Measurements from ENCODE around the gene ZNF366.

DNA sequence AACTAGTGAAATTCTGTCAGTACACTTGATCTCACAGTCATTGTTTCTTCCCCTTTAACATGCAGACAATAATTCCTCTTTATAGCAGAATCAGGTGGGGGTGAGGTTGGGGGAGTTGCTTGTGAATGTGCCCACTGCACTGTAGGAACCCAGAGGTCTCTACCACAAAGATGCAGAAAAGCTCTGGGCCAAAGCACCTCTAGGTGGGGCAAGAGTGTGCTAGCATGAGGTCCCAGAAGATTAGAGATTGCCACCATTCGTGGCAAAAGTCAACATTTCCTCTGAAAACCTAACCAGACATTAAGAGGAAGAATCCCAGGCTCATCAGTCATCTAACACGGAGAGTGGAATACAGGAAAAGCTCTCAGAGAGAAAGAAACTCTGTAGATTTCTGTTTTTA is 112.5 kb downstream of the ZNF366 start:
- TF ChIP-seq POLR2AphosphoS5 (IDR thresholded peaks at IDR 0.05; ENCODE audit: low read depth) (no peak), GABPA (IDR thresholded peaks at IDR 0.05; ENCODE audit: low read depth) (no peak), SPI1 (IDR thresholded peaks at IDR 0.05; ENCODE audit: borderline replicate concordance, low read depth) (no peak)
- TF ChIP-seq, protein P1, sequence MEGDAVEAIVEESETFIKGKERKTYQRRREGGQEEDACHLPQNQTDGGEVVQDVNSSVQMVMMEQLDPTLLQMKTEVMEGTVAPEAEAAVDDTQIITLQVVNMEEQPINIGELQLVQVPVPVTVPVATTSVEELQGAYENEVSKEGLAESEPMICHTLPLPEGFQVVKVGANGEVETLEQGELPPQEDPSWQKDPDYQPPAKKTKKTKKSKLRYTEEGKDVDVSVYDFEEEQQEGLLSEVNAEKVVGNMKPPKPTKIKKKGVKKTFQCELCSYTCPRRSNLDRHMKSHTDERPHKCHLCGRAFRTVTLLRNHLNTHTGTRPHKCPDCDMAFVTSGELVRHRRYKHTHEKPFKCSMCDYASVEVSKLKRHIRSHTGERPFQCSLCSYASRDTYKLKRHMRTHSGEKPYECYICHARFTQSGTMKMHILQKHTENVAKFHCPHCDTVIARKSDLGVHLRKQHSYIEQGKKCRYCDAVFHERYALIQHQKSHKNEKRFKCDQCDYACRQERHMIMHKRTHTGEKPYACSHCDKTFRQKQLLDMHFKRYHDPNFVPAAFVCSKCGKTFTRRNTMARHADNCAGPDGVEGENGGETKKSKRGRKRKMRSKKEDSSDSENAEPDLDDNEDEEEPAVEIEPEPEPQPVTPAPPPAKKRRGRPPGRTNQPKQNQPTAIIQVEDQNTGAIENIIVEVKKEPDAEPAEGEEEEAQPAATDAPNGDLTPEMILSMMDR (IDR thresholded peaks at IDR 0.05; ENCODE audit: insufficient read depth, low read length), result no peak
- TF ChIP-seq, protein P2, sequence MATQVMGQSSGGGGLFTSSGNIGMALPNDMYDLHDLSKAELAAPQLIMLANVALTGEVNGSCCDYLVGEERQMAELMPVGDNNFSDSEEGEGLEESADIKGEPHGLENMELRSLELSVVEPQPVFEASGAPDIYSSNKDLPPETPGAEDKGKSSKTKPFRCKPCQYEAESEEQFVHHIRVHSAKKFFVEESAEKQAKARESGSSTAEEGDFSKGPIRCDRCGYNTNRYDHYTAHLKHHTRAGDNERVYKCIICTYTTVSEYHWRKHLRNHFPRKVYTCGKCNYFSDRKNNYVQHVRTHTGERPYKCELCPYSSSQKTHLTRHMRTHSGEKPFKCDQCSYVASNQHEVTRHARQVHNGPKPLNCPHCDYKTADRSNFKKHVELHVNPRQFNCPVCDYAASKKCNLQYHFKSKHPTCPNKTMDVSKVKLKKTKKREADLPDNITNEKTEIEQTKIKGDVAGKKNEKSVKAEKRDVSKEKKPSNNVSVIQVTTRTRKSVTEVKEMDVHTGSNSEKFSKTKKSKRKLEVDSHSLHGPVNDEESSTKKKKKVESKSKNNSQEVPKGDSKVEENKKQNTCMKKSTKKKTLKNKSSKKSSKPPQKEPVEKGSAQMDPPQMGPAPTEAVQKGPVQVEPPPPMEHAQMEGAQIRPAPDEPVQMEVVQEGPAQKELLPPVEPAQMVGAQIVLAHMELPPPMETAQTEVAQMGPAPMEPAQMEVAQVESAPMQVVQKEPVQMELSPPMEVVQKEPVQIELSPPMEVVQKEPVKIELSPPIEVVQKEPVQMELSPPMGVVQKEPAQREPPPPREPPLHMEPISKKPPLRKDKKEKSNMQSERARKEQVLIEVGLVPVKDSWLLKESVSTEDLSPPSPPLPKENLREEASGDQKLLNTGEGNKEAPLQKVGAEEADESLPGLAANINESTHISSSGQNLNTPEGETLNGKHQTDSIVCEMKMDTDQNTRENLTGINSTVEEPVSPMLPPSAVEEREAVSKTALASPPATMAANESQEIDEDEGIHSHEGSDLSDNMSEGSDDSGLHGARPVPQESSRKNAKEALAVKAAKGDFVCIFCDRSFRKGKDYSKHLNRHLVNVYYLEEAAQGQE (IDR thresholded peaks at IDR 0.05; ENCODE audit: insufficient replicate concordance, low read depth), result no peak
